Cardiac muscle cell (in vitro differentiated cells and primary cell): Measurements from ENCODE around the gene PPP4R1. TPM values are rescaled to one million over a fixed set of nuclear protein-coding genes. Genes with fewer than 3 reads are reported as not detected.

Experiments used
- polyA plus RNA-seq: library from polyadenylated mRNA; unstranded; fragments of >200 nt; fragmentation: Nextera tagmentation; extraction: Ambion mirVana; gene quantifications from 2 replicates; pipeline ENCODE4 v1.2.1, GENCODE V29; 2016
- total RNA-seq: library from RNA; depleted of rRNA; stranded (reverse); fragments of >200 nt; gene quantifications from 2 replicates; pipeline ENCODE4 v1.2.3, GENCODE V29; 2016

The PPP4R1 gene
- total and polyA plus RNA-seq, 2 experiments from 2014 or later = 36.5 to 75.1 TPM

Other genes starting within 250 kb of the PPP4R1 start
- gene RALBP1, start 139.0 kb downstream of the PPP4R1 start, total RNA-seq = 52.1 and 68.0 TPM in 2 replicates
- 31.1 and 33.5 TPM in 2 replicates for gene RALBP1, start 139.0 kb downstream of the PPP4R1 start, polyA plus RNA-seq
- 7.8 and 8.7 TPM in 2 replicates for gene RAB31, start 93.7 kb upstream of the PPP4R1 start, total RNA-seq
- 27.7 and 43.8 TPM in 2 replicates for gene RAB31, start 93.7 kb upstream of the PPP4R1 start, polyA plus RNA-seq